GM18517 (cell line): ENCODE results near the gene GPR55.

Experiments used
- ATAC-seq: cut with Tn5 transposase; IDR thresholded peaks from one replicate; pipeline ENCODE4 v1.9.1; 2021; ENCODE audit warnings: mild to moderate bottlenecking, moderate library complexity; ENCODE audit not compliant: unreplicated experiment

Gene GPR55

GRCh38 chr2:230951396-230951795, 26.4 kb upstream of the GPR55 start:
- ATAC-seq: no peak

GRCh38 chr2:230950874-230951339, 25.9 kb upstream of the GPR55 start:
- no peak for ATAC-seq

GRCh38 chr2:230949966-230950873, 25.2 kb upstream of the GPR55 start:
- ATAC-seq: peak; percentile 69

GRCh38 chr2:230947908-230948365, 22.9 kb upstream of the GPR55 start:
- ATAC-seq: no peak

GRCh38 chr2:230947235-230947576, 22.2 kb upstream of the GPR55 start:
- no peak for ATAC-seq

GRCh38 chr2:230946429-230947234, 21.6 kb upstream of the GPR55 start:
- ATAC-seq: no peak

- ATAC-seq: no peak
These were observed 19.8 kb upstream of the GPR55 start for GRCh38 chr2:230944757-230945372.

GRCh38 chr2:230944123-230944653, 19.1 kb upstream of the GPR55 start:
- ATAC-seq: peak; percentile 48

GRCh38 chr2:230942920-230943896, 18.2 kb upstream of the GPR55 start:
- peak; percentile 58 for ATAC-seq

GRCh38 chr2:230942371-230942770, 17.3 kb upstream of the GPR55 start:
- no peak for ATAC-seq

GRCh38 chr2:230941202-230942180, 16.4 kb upstream of the GPR55 start:
- no peak for ATAC-seq

GRCh38 chr2:230940471-230940815, 15.4 kb upstream of the GPR55 start:
- no peak for ATAC-seq

GRCh38 chr2:230939691-230940470, 14.8 kb upstream of the GPR55 start:
- no peak for ATAC-seq

- no peak for ATAC-seq
These were observed 14.1 kb upstream of the GPR55 start for GRCh38 chr2:230939066-230939591.

GRCh38 chr2:230938516-230939065, 13.5 kb upstream of the GPR55 start:
- no peak for ATAC-seq

GRCh38 chr2:230938098-230938497, 13.1 kb upstream of the GPR55 start:
- ATAC-seq: no peak

GRCh38 chr2:230937362-230937761, 12.3 kb upstream of the GPR55 start:
- no peak for ATAC-seq
